HepG2 (cell line): Measurements from ENCODE around the gene RRAD. TPM values are rescaled to one million over a fixed set of nuclear protein-coding genes. Genes with fewer than 3 reads are reported as not detected.
A peak's percentile ranks its signal among the peaks of the same experiment; 100 is the strongest.

Experiments
- ATAC-seq: fragments of 200-7000 bp; cut with Tn5 transposase; 3 replicates; pipeline ENCODE4 v1.9.1; 2020; ENCODE audit warnings: mild to moderate bottlenecking, moderate library complexity
- BruUV-seq: library from RNA; stranded (reverse); fragments of 400-500 nt; replicated peaks from 2 replicates; lab custom pipeline; 2021; lab: Mats Ljungman, UMichigan
- CTCF ChIA-PET: fragments of 300-600 bp; formaldehyde crosslinking; extraction: SDS; loops from one replicate; lab custom pipeline; 2021; ENCODE audit warnings: low total read pairs, inconsistent platforms, low intra/inter-chr PET ratio; lab: Yijun Ruan, JAX
- POLR2A ChIA-PET: fragments of 350-600 bp; sonication (Branson Sonifier 250); formaldehyde crosslinking; loops from one replicate; lab custom pipeline; 2020; ENCODE audit warnings: antibody characterized with exemption, inconsistent platforms; lab: Yijun Ruan, JAX
- DNase-seq: peaks from one replicate; pipeline ENCODE4 v3.0.0-alpha.2; 2015; ENCODE audit warnings: low spot score
- FAIRE-seq: peaks from 3 replicates; lab custom pipeline; 2011; peaks lifted over from hg19 to GRCh38; lab: Jason Lieb, UNC
- H2AFZ ChIP-seq: one replicate; pipeline ENCODE4 v1.6.1; 2011; ENCODE audit warnings: low read length, inconsistent platforms
- H3K27ac ChIP-seq: fragments of 300-600 bp; 3 replicates; pipeline ENCODE4 v1.8.0; 2011; ENCODE audit warnings: mixed run types, mild to moderate bottlenecking, mixed read lengths, low read length, inconsistent platforms; ENCODE audit not compliant: insufficient read depth; ENCODE audit errors: extremely low read length
- H3K27me3 ChIP-seq, 2 experiments: fragments of 200-600 bp in 1 of 2; 2 replicates in 1 of 2; 3 replicates in 1 of 2; pipeline versions ENCODE4 v1.6.0 to v1.8.0; 2011; ENCODE audit warnings: low read length in 2 of 2, mild to moderate bottlenecking in 2 of 2, moderate library complexity in 2 of 2, inconsistent platforms in 1 of 2; ENCODE audit not compliant: insufficient read depth in 2 of 2, control insufficient read depth in 1 of 2
- H3K36me3 ChIP-seq, 2 experiments: fragments of 200-600 bp in 1 of 2; replicated peaks in 1 of 2; 2 replicates in 1 of 2; 3 replicates in 1 of 2; pipeline versions ENCODE4 v1.5.1 to v1.8.0; 2011; ENCODE audit warnings: low read length in 2 of 2, inconsistent platforms in 1 of 2; ENCODE audit not compliant: insufficient read depth in 2 of 2, control insufficient read depth in 1 of 2
- H3K4me1 ChIP-seq: 2 replicates; pipeline ENCODE4 v1.5.1; 2012; ENCODE audit warnings: low read length, inconsistent platforms; ENCODE audit not compliant: insufficient read depth
- H3K4me2 ChIP-seq: 2 replicates; pipeline ENCODE4 v1.6.0; 2011; ENCODE audit warnings: low read depth, low read length, inconsistent platforms
- H3K4me3 ChIP-seq, 3 experiments: fragments of 200-600 bp in 1 of 3; sonication (generic), shearing (Covaris generic) in 1 of 3; replicated peaks in 1 of 3; 2 replicates each; pipeline ENCODE4 v1.5.1; 2011 to 2016; ENCODE audit warnings: low read length in 3 of 3, inconsistent platforms in 2 of 3, low read depth in 2 of 3, mild to moderate bottlenecking in 2 of 3, control low read depth in 1 of 3, mixed read lengths in 1 of 3; ENCODE audit not compliant: insufficient read depth in 1 of 3
- H3K79me2 ChIP-seq: one replicate; pipeline ENCODE4 v1.6.1; 2011; ENCODE audit warnings: low read length, inconsistent platforms; ENCODE audit not compliant: insufficient read depth
- H3K9ac ChIP-seq: 2 replicates; pipeline ENCODE4 v1.6.0; 2011; ENCODE audit warnings: mild to moderate bottlenecking, low read depth, low read length, inconsistent platforms; ENCODE audit not compliant: insufficient read depth
- H3K9me3 ChIP-seq: 2 replicates; pipeline ENCODE4 v1.5.1; 2012; ENCODE audit warnings: mild to moderate bottlenecking, low read length
- H4K20me1 ChIP-seq: 2 replicates; pipeline ENCODE4 v1.6.0; 2011; ENCODE audit warnings: inconsistent platforms, mild to moderate bottlenecking, low read length, moderate library complexity; ENCODE audit not compliant: insufficient read depth
- BCL6 ChIP-seq: IDR thresholded peaks from 2 replicates; pipeline ENCODE4 v1.6.1; 2016; ENCODE audit warnings: missing genetic modification reagents, missing compliant biosample characterization
- CAMTA2 ChIP-seq: sonication (generic); formaldehyde crosslinking; IDR thresholded peaks from 2 replicates; pipeline ENCODE4 v1.4.0; 2020; ENCODE audit warnings: mild to moderate bottlenecking, missing genetic modification reagents, borderline replicate concordance
- DBP ChIP-seq: sonication (generic); formaldehyde crosslinking; IDR thresholded peaks from 2 replicates; pipeline ENCODE4 v1.4.0; 2020; ENCODE audit warnings: missing genetic modification reagents; ENCODE audit errors: not compliant biosample characterization
- KDM6A ChIP-seq: IDR thresholded peaks from 2 replicates; pipeline ENCODE4 v1.6.1; 2016; ENCODE audit warnings: low read depth
- KLF9 ChIP-seq: IDR thresholded peaks from 2 replicates; pipeline ENCODE4 v1.6.1; 2016; ENCODE audit warnings: low read depth
- ZNF737 ChIP-seq: sonication (generic); formaldehyde crosslinking; IDR thresholded peaks from 2 replicates; pipeline ENCODE4 v1.5.0; 2020; ENCODE audit warnings: missing genetic modification reagents, mild to moderate bottlenecking, borderline replicate concordance
- ZXDC ChIP-seq: sonication (generic); formaldehyde crosslinking; IDR thresholded peaks from 2 replicates; pipeline ENCODE4 v1.5.0; 2020; ENCODE audit warnings: mild to moderate bottlenecking, missing genetic modification reagents
- WGBS: methylation state at CpG from one replicate; pipeline ENCODE4 v1.1.6; 2017; ENCODE audit warnings: low lambda C conversion rate; 5-methylcytosine and 5-hydroxymethylcytosine counted together
- in situ Hi-C: cut with HindIII; loops from 2 replicates; pipeline ENCODE4 v1.10.0; 2017; ENCODE audit warnings: low pct_unique_long_range_greater_than_20kb; ENCODE audit not compliant: extremely low pct_ligation_motif_present
- intact Hi-C: fragments of 100-400 bp; cut with micrococcal nuclease; formaldehyde crosslinking; loops from one replicate; pipeline ENCODE4 v1.10.0; 2022; ENCODE audit not compliant: unreplicated experiment
- polyA plus RNA-seq, 8 experiments: library from polyadenylated mRNA; depleted of rRNA in 3 of 8; stranded (reverse) in 7 of 8; unstranded in 1 of 8; fragments of >200 nt; fragmentation: Illumina TruSeq in 4 of 8; extraction: Trizol in 4 of 8; gene quantifications; 2 replicates each; pipeline versions ENCODE4 v1.2.1 to v1.2.3, GENCODE V29; 2011 to 2016; ENCODE audit warnings: low read depth in 4 of 8, missing spikeins in 1 of 8, mixed read lengths in 1 of 8; ENCODE audit not compliant: insufficient read depth in 1 of 8
- total RNA-seq, 5 experiments: library from RNA; depleted of rRNA; stranded (reverse); fragments of >200 nt; fragmentation: Illumina TruSeq; extraction: Trizol; gene quantifications; 2 replicates each; pipeline ENCODE4 v1.2.3, GENCODE V29; 2016; ENCODE audit warnings: low read depth in 1 of 5
- TF ChIP-seq, protein P1 (sequence below): sonication (generic); formaldehyde crosslinking; conservative IDR thresholded peaks from 2 replicates; pipeline ENCODE4 v1.4.0; 2020; ENCODE audit warnings: mild to moderate bottlenecking, missing genetic modification reagents, moderate library complexity

Gene RRAD
- total and polyA plus RNA-seq, 2 of the 13 experiments (the other 11 are each of a cell fraction or from before 2014, with no cell fraction given): 0.80 to 1.1 TPM

DNA sequence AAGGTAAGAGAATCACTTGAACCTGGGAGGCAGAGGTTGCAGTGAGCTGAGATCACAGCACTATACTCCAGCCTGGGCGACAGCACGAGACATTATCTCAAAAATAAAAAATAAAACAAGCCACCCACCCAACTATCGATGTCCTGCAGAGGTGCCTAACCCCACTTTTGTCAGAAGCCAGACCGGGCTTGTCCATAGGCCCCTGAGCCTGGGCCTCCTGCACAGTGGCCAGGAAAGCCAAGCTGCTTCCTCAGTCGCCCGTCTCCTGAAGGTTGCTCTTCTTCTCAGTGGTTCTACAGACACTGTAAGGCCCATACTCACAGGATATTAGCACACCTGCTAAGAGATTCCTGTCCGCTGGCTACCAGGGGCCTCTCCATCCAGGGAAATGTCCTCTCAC lies 21.2 kb upstream of the RRAD start:
- Histone ChIP-seq H3K4me2 (no peak overlapping the region), H3K4me3 (no peak overlapping the region), H2AFZ (no peak overlapping the region), H3K9me3 (0 out of 2 replicates have a peak, but pooled peaks cover 4% of the 10 kb centered on the region), H3K27ac (no peak overlapping the region), H3K9ac (no peak overlapping the region), H3K27me3 (peaks cover 4 to 24% of the 10 kb centered on the region in 2 experiments; a peak in 4 of 5 replicates), H3K79me2 (no peaks in the 10 kb centered on the region), H3K36me3 (peaks cover 8 to 24% of the 10 kb centered on the region in 2 experiments; a peak in 4 of 5 replicates), H3K4me1 (peaks cover 34% of the 10 kb centered on the region), H4K20me1 (no peaks in the 10 kb centered on the region; the same call in 1 of the 2 replicates)
- intact Hi-C loops (no loop called here), in situ Hi-C loops (no loop called here)
- 53% methylated on average over 7 of the region's 7 CpGs for WGBS
- FAIRE-seq: no peak
- TF ChIP-seq ZNF737 (CRISPR knock-in tag) (0 out of 2 replicates have a peak, but pooled peaks have one; percentile 39), KDM6A (CRISPR knock-in tag) (no peak), ZXDC (CRISPR knock-in tag) (no peak), KLF9 (no peak), CAMTA2 (no peak), BCL6 (no peak), DBP (CRISPR knock-in tag) (no peak)
- TF ChIP-seq, protein P1, sequence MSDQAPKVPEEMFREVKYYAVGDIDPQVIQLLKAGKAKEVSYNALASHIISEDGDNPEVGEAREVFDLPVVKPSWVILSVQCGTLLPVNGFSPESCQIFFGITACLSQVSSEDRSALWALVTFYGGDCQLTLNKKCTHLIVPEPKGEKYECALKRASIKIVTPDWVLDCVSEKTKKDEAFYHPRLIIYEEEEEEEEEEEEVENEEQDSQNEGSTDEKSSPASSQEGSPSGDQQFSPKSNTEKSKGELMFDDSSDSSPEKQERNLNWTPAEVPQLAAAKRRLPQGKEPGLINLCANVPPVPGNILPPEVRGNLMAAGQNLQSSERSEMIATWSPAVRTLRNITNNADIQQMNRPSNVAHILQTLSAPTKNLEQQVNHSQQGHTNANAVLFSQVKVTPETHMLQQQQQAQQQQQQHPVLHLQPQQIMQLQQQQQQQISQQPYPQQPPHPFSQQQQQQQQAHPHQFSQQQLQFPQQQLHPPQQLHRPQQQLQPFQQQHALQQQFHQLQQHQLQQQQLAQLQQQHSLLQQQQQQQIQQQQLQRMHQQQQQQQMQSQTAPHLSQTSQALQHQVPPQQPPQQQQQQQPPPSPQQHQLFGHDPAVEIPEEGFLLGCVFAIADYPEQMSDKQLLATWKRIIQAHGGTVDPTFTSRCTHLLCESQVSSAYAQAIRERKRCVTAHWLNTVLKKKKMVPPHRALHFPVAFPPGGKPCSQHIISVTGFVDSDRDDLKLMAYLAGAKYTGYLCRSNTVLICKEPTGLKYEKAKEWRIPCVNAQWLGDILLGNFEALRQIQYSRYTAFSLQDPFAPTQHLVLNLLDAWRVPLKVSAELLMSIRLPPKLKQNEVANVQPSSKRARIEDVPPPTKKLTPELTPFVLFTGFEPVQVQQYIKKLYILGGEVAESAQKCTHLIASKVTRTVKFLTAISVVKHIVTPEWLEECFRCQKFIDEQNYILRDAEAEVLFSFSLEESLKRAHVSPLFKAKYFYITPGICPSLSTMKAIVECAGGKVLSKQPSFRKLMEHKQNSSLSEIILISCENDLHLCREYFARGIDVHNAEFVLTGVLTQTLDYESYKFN: 0 out of 2 replicates have a peak, but pooled peaks have one; percentile 7
- BruUV-seq: no TSS peak
- no peak for ATAC-seq
- no peak for DNase-seq
- ChIA-PET POLR2A (no interaction called here), CTCF (interaction anchor here (1.5 to 2.1 kb wide), 2 partner anchors 51 to 239 kb away, joined by 6 to 17 read pairs; no protein-coding TSS in a partner anchor)
